Spinal cord (tissue), 10 donors: ENCODE data around the gene GLI3. TPM values are rescaled to one million over a fixed set of nuclear protein-coding genes. Genes with fewer than 3 reads are reported as not detected.
A peak's percentile ranks its signal among the peaks of the same experiment; 100 is the strongest.

Experiments
- DNase-seq, 6 donors: peaks; one replicate each; pipeline versions ENCODE4 v3.0.0 to v3.0.0-alpha.2; 2013 to 2015; ENCODE audit warnings: low spot score in 6 of 6, low read depth in 4 of 6
- H3K27ac ChIP-seq: one replicate; pipeline ENCODE4 v1.5.1; 2013; ENCODE audit warnings: low read depth, low read length, control low read depth
- H3K27me3 ChIP-seq: one replicate; pipeline ENCODE4 v1.6.1; 2013; ENCODE audit warnings: low read length; ENCODE audit not compliant: control insufficient read depth, insufficient read depth
- H3K36me3 ChIP-seq: one replicate; pipeline ENCODE4 v1.6.1; 2013; ENCODE audit warnings: low read length; ENCODE audit not compliant: control insufficient read depth, insufficient read depth
- H3K4me1 ChIP-seq: one replicate; pipeline ENCODE4 v1.6.1; 2013; ENCODE audit warnings: low read length; ENCODE audit not compliant: control insufficient read depth, insufficient read depth
- H3K4me3 ChIP-seq: one replicate; pipeline ENCODE4 v1.5.1; 2013; ENCODE audit warnings: low read depth, low read length, control low read depth
- H3K9me3 ChIP-seq: one replicate; pipeline ENCODE4 v1.6.1; 2013; ENCODE audit warnings: low read length; ENCODE audit not compliant: control insufficient read depth, insufficient read depth
- WGBS: methylation state at CpG from one replicate; pipeline ENCODE4 v1.1.5; 2013; ENCODE audit warnings: missing lambda C conversion rate; ENCODE audit not compliant: insufficient coverage; 5-methylcytosine and 5-hydroxymethylcytosine counted together
- polyA plus RNA-seq, 2 donors: library from polyadenylated mRNA; unstranded; fragments of 120-200 nt; gene quantifications; one replicate each; pipeline ENCODE4 v1.2.1, GENCODE V29; 2013; ENCODE audit not compliant: insufficient read length in 2 of 2
- total RNA-seq, 2 donors: library from RNA; depleted of rRNA in 1 of 2; stranded (reverse); fragments of 120-200 nt in 1 of 2; fragments of >200 nt in 1 of 2; gene quantifications; one replicate each; pipeline versions ENCODE4 v1.2.3 to v1.2.4, GENCODE V29; 2013 to 2014
- donor health status: healthy.

Gene GLI3
- total and polyA plus RNA-seq, 4 donors: 8.7 to 11.9 (median 10.1) TPM

GRCh38 chr7:42125321-42125720 lies 111.7 kb downstream of the GLI3 start:
- Histone ChIP-seq H3K27me3 (no peaks in the 10 kb centered on the region), H3K36me3 (no peaks in the 10 kb centered on the region), H3K27ac (no peak overlapping the region), H3K9me3 (no peaks in the 10 kb centered on the region), H3K4me1 (peaks cover 6% of the 10 kb centered on the region), H3K4me3 (no peak overlapping the region)
- WGBS: 58% methylated on average over 8 of the region's 8 CpGs
- peak in 1 of 6 donors; percentile 44 for DNase-seq

- DNase-seq: no peak
- no peaks in the 10 kb centered on the region for H3K9me3 ChIP-seq
- H3K4me3 ChIP-seq: no peak overlapping the region
- WGBS: 96% methylated on average over 2 of the region's 6 CpGs
- no peak overlapping the region for H3K27ac ChIP-seq
- no peaks in the 10 kb centered on the region for H3K36me3 ChIP-seq
- H3K4me1 ChIP-seq: peaks cover 6% of the 10 kb centered on the region
- H3K27me3 ChIP-seq: no peaks in the 10 kb centered on the region
These were observed 113.3 kb downstream of the GLI3 start for GRCh38 chr7:42123716-42124115.

DNA sequence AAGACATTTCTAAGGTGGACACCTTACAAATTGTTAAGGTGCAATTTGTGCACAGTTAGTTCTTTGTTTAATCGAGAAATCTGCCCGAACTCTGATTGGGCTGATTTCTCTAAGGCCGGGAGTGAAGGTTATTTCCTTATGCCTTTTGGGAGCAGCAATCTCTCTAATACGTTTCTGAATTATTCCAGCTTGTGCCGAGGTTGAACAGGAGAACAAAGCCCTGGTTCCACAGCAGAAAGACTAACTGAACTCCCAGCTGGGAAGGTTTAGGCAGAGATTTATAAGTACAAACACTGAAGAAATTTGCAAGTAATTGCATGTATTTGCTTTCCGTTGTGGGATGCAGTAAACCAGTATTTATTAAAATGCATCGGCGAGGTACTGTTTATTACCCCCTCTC lies 116.8 kb downstream of the GLI3 start:
- DNase-seq: peak in 1 of 6 donors; percentile 66
- no peaks in the 10 kb centered on the region for H3K9me3 ChIP-seq
- peaks cover 3% of the 10 kb centered on the region for H3K4me1 ChIP-seq
- WGBS: 25% methylated on average over 3 of the region's 8 CpGs
- no peak overlapping the region for H3K27ac ChIP-seq
- no peaks in the 10 kb centered on the region for H3K27me3 ChIP-seq
- no peak overlapping the region for H3K4me3 ChIP-seq
- no peaks in the 10 kb centered on the region for H3K36me3 ChIP-seq

DNA sequence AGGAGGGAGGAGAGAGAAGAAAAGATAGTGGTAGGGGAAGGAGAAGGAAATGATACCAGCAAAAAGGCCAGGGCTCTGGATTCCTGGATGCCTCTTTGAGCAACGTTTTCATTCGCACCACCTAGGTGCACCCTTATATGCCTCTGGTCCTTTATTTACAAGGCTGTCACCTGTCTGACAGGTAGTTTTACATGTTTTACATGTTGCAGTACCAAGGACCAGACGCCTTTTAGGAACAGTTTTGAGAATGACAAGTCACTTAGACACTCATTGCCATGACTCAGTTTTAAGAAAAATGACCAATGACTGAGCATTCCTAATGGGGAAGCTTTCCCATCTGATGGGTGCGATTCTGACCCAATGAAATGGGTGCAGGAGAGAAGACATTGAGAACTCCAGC lies 119.8 kb downstream of the GLI3 start:
- no peak overlapping the region for H3K27ac ChIP-seq
- no peak overlapping the region for H3K4me3 ChIP-seq
- H3K4me1 ChIP-seq: no peaks in the 10 kb centered on the region
- 100% methylated on average over 2 of the region's 4 CpGs for WGBS
- no peak for DNase-seq
- no peaks in the 10 kb centered on the region for H3K36me3 ChIP-seq
- no peaks in the 10 kb centered on the region for H3K9me3 ChIP-seq
- no peaks in the 10 kb centered on the region for H3K27me3 ChIP-seq

DNA sequence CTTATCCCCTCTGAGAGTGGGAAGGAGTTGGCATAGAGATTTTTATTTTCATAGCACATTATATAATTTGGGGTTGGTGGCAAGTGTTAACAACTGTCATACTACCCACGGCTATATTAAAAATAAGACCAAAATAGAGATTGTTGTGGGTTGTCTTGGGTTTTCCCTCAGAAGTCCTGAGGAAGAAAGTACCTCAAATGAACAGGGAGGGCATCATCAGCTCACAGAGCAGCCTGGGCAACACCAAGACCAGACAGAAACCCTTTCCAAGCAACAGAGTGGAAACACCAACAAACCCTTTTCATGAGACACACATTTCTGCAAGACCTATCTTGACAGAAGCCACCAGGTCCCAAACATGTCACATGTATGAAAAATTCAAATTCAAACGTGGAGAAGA lies 121.2 kb downstream of the GLI3 start:
- Histone ChIP-seq H3K9me3 (no peaks in the 10 kb centered on the region), H3K4me3 (no peak overlapping the region), H3K27me3 (no peaks in the 10 kb centered on the region), H3K36me3 (no peaks in the 10 kb centered on the region), H3K4me1 (no peaks in the 10 kb centered on the region), H3K27ac (no peak overlapping the region)
- DNase-seq: no peak
- WGBS: no CpG with 5 or more reads among the region's 2 CpGs

- Histone ChIP-seq H3K27me3 (peaks cover 2% of the 10 kb centered on the region), H3K36me3 (no peaks in the 10 kb centered on the region), H3K27ac (no peak overlapping the region), H3K4me1 (peaks cover 17% of the 10 kb centered on the region), H3K9me3 (no peaks in the 10 kb centered on the region), H3K4me3 (no peak overlapping the region)
- no CpG with 5 or more reads among the region's 5 CpGs for WGBS
- DNase-seq: no peak
These were observed 126.7 kb downstream of the GLI3 start for GRCh38 chr7:42110333-42110732.

DNA sequence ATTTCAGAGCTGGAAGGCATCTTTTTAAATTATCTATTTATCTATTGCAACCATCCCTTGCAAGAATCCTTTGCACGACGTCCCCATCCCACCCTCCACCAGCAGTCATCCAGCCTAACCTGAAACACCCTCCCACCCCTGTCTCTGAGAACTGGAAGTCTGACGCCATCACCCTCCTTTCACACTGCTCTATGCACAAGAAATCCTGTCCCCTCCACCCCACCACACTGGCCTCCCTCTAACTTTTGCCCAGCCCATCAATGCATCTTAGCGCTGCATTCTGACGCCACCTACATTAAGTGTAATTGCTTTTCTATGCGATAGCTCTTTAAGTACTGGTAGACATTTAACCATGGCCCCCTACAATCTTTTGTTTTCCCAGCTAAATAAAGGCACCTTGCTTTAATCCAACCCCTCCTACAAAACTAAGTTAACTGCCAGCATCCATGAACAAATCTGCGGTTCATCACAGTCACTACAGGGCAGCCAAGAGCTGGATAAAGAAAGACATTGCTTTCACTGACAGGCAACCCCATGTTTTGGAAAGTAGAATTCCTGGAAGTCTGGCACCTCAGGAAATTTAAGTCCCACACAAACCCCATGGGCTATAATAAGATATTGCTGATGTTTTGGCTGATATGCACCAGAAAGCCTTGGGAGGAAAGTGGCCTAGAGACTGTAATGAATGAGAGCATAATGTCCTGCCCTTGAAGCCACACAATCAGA lies 128.0 kb downstream of the GLI3 start:
- H3K27ac ChIP-seq: no peak overlapping the region
- peaks cover 2% of the 10 kb centered on the region for H3K27me3 ChIP-seq
- H3K4me3 ChIP-seq: no peak overlapping the region
- H3K36me3 ChIP-seq: no peaks in the 10 kb centered on the region
- DNase-seq: peak in 2 of 6 donors; percentile 27 to 35
- H3K4me1 ChIP-seq: peaks cover 17% of the 10 kb centered on the region
- WGBS: 68% methylated on average over 5 of the region's 7 CpGs
- no peaks in the 10 kb centered on the region for H3K9me3 ChIP-seq

DNA sequence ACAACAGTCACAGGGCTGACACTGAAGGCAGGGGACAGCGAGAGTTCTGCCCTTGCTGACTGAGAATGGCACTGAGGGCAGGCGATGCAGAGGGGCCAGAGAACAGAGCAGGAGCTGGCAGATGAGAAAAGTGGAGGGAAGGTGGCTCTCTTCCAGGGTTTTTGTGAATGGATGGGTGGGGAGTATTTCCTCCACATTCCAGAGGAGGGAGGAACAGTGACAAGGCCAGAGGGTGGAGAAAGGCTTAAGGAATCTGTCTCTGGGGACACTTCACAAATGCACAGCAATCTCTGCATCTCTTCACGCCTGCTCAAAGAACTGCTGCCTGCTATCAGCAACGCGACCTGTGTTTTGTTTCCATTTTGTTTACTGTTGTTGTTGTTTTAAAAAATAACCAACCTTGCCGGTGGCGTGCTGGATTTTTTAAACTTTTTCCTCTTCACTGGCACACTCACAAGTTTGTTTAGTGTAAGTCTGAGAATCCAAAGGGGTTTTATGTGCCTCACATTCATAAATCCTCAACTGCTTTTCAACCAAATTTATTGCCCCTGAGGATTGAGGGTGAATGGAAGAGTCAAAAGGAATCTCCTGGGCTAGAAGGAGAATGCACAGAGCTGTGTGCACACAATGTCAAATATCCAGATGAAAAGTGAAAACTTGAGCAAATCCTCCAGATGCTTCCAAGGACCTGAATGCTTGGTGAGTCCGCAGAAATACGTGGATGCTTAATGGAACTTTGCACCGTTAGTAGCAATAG lies 129.3 kb downstream of the GLI3 start:
- WGBS: 17% methylated on average over 2 of the region's 10 CpGs
- Histone ChIP-seq H3K4me1 (peaks cover 17% of the 10 kb centered on the region), H3K4me3 (no peak overlapping the region), H3K9me3 (no peaks in the 10 kb centered on the region), H3K27me3 (peaks cover 2% of the 10 kb centered on the region), H3K27ac (no peak overlapping the region), H3K36me3 (no peaks in the 10 kb centered on the region)
- DNase-seq: peak in 2 of 6 donors; percentile 49 to 71

GRCh38 chr7:42106562-42106961 lies 130.4 kb downstream of the GLI3 start:
- no peak overlapping the region for H3K27ac ChIP-seq
- H3K36me3 ChIP-seq: no peaks in the 10 kb centered on the region
- DNase-seq: no peak
- H3K4me3 ChIP-seq: no peak overlapping the region
- no CpG with 5 or more reads among the region's 3 CpGs for WGBS
- peaks cover 17% of the 10 kb centered on the region for H3K4me1 ChIP-seq
- no peaks in the 10 kb centered on the region for H3K9me3 ChIP-seq
- H3K27me3 ChIP-seq: peaks cover 2% of the 10 kb centered on the region
